IgD-negative memory B cell (primary cell): ENCODE results near the gene RUBCN. TPM values are rescaled to one million over a fixed set of nuclear protein-coding genes. Genes with fewer than 3 reads are reported as not detected.
"Not testable (repeated sequence)": the region's sequence is repeated elsewhere in the genome, so short reads cannot be mapped to it uniquely, and the experiment has no call there.

ENCODE experiments used
- H3K27ac Mint-ChIP-seq, 3 donors: one replicate each; pipeline ENCODE4 v1.8.0; 2020 to 2022; ENCODE audit warnings: mild to moderate bottlenecking in 3 of 3, mixed read lengths in 3 of 3, moderate library complexity in 1 of 3
- H3K27me3 Mint-ChIP-seq: one replicate; pipeline ENCODE4 v1.8.0; 2021; ENCODE audit warnings: mixed read lengths
- H3K36me3 Mint-ChIP-seq: one replicate; pipeline ENCODE4 v1.8.0; 2020; ENCODE audit warnings: mild to moderate bottlenecking, mixed read lengths
- H3K4me1 Mint-ChIP-seq, 3 donors: one replicate each; pipeline ENCODE4 v1.8.0; 2020 to 2022; ENCODE audit warnings: mixed read lengths in 3 of 3, mild to moderate bottlenecking in 1 of 3
- H3K4me3 Mint-ChIP-seq, 4 donors: one replicate each; pipeline ENCODE4 v1.8.0; 2020 to 2022; ENCODE audit warnings: mild to moderate bottlenecking in 4 of 4, mixed read lengths in 4 of 4, moderate library complexity in 3 of 4
- H3K9me3 Mint-ChIP-seq, 3 donors: one replicate each; pipeline ENCODE4 v1.8.0; 2020 to 2021; ENCODE audit warnings: mixed read lengths in 3 of 3, mild to moderate bottlenecking in 1 of 3
- polyA plus RNA-seq: library from polyadenylated mRNA; unstranded; fragments of 300-500 nt; fragmentation: Illumina TruSeq; gene quantifications from one replicate; pipeline ENCODE4 v1.2.3, GENCODE V29; 2021

RUBCN gene
- polyA plus RNA-seq, 1 donor from 2014 or later: 46.5 TPM

GRCh38 chr3:197646294-197646693 lies 90.4 kb downstream of the RUBCN start:
- H3K36me3 Mint-ChIP-seq, H3K27me3 Mint-ChIP-seq, H3K4me3 Mint-ChIP-seq, H3K9me3 Mint-ChIP-seq, H3K27ac Mint-ChIP-seq, H3K4me1 Mint-ChIP-seq: not testable (repeated sequence)

GRCh38 chr3:197637556-197637955 lies 99.1 kb downstream of the RUBCN start:
- H3K27ac Mint-ChIP-seq, H3K4me1 Mint-ChIP-seq, H3K4me3 Mint-ChIP-seq, H3K27me3 Mint-ChIP-seq, H3K36me3 Mint-ChIP-seq, H3K9me3 Mint-ChIP-seq: not testable (repeated sequence)

GRCh38 chr3:197631989-197632388 lies 104.7 kb downstream of the RUBCN start:
- not testable (repeated sequence) for H3K36me3 Mint-ChIP-seq, H3K9me3 Mint-ChIP-seq, H3K27ac Mint-ChIP-seq, H3K27me3 Mint-ChIP-seq, H3K4me1 Mint-ChIP-seq
- H3K4me3 Mint-ChIP-seq: peak overlapping the region in 1 of 4 donors; percentile 50

- not testable (repeated sequence) for H3K36me3 Mint-ChIP-seq, H3K4me1 Mint-ChIP-seq, H3K27ac Mint-ChIP-seq, H3K27me3 Mint-ChIP-seq, H3K9me3 Mint-ChIP-seq
- H3K4me3 Mint-ChIP-seq: peak overlapping the region in 2 of 4 donors; percentile 12 to 58
Measured at GRCh38 chr3:197630766-197631165, 105.9 kb downstream of the RUBCN start.

GRCh38 chr3:197629286-197629685 lies 107.4 kb downstream of the RUBCN start:
- not testable (repeated sequence) for H3K27ac Mint-ChIP-seq, H3K4me1 Mint-ChIP-seq, H3K27me3 Mint-ChIP-seq, H3K36me3 Mint-ChIP-seq, H3K9me3 Mint-ChIP-seq
- peak overlapping the region in 2 of 4 donors; percentile 30 to 87 for H3K4me3 Mint-ChIP-seq

- H3K9me3 Mint-ChIP-seq, H3K27me3 Mint-ChIP-seq, H3K4me1 Mint-ChIP-seq, H3K36me3 Mint-ChIP-seq: not testable (repeated sequence)
- Mint-ChIP-seq H3K27ac (peak overlapping the region in 2 of 3 donors; percentile 16 to 48), H3K4me3 (peak overlapping the region; percentile 72 to 88 (median 86))
Measured at GRCh38 chr3:197627772-197628523, 108.8 kb downstream of the RUBCN start.

- H3K4me1 Mint-ChIP-seq, H3K27ac Mint-ChIP-seq, H3K9me3 Mint-ChIP-seq, H3K36me3 Mint-ChIP-seq, H3K27me3 Mint-ChIP-seq: not testable (repeated sequence)
- H3K4me3 Mint-ChIP-seq: peak overlapping the region; percentile 76 to 88 (median 86)
Measured at GRCh38 chr3:197627158-197627771, 109.4 kb downstream of the RUBCN start.

- H3K27ac Mint-ChIP-seq, H3K4me1 Mint-ChIP-seq, H3K36me3 Mint-ChIP-seq, H3K27me3 Mint-ChIP-seq, H3K9me3 Mint-ChIP-seq: not testable (repeated sequence)
- peak overlapping the region; percentile 73 to 82 (median 78) for H3K4me3 Mint-ChIP-seq
Measured at GRCh38 chr3:197626404-197627157, 110.1 kb downstream of the RUBCN start.

- not testable (repeated sequence) for H3K9me3 Mint-ChIP-seq, H3K4me1 Mint-ChIP-seq, H3K27ac Mint-ChIP-seq, H3K36me3 Mint-ChIP-seq, H3K4me3 Mint-ChIP-seq, H3K27me3 Mint-ChIP-seq
Measured at GRCh38 chr3:197621478-197621877, 115.2 kb downstream of the RUBCN start.

Other genes starting within 250 kb of the RUBCN start
- gene BDH1, start 180.9 kb downstream of the RUBCN start, polyA plus RNA-seq: 19.0 TPM
- gene FYTTD1, start 13.0 kb upstream of the RUBCN start, polyA plus RNA-seq: 65.5 TPM
- 24.3 TPM for gene LRCH3, start 54.4 kb upstream of the RUBCN start, polyA plus RNA-seq
- gene RPL35A, start 213.3 kb upstream of the RUBCN start, polyA plus RNA-seq: 1,996 TPM
- 1.3 TPM for gene LMLN, start 223.3 kb upstream of the RUBCN start, polyA plus RNA-seq